Suprapubic skin (tissue), 4 donors: ENCODE data around the gene FHOD3. TPM values are rescaled to one million over a fixed set of nuclear protein-coding genes. Genes with fewer than 3 reads are reported as not detected.

ENCODE experiments used
- DNase-seq, 2 donors: peaks; one replicate each; pipeline ENCODE4 v3.0.0-alpha.2; 2019; ENCODE audit warnings: low spot score in 2 of 2
- H3K27ac ChIP-seq: fragments of 200-600 bp; sonication (generic); one replicate; pipeline ENCODE4 v1.5.1; 2019
- H3K27me3 ChIP-seq: fragments of 200-600 bp; sonication (generic); one replicate; pipeline ENCODE4 v1.5.1; 2019
- H3K36me3 ChIP-seq: fragments of 200-600 bp; sonication (generic); one replicate; pipeline ENCODE4 v1.5.1; 2019
- H3K4me1 ChIP-seq: fragments of 200-600 bp; sonication (generic); one replicate; pipeline ENCODE4 v1.5.1; 2019
- H3K4me3 ChIP-seq: fragments of 200-600 bp; sonication (generic); one replicate; pipeline ENCODE4 v1.5.1; 2019; ENCODE audit warnings: mild to moderate bottlenecking
- H3K9me3 ChIP-seq: fragments of 200-600 bp; sonication (generic); one replicate; pipeline ENCODE4 v1.5.1; 2019
- EP300 ChIP-seq: sonication (generic); formaldehyde crosslinking; IDR thresholded peaks from one replicate; pipeline ENCODE4 v1.6.1; 2017; ENCODE audit warnings: antibody characterized with exemption
- POLR2A ChIP-seq, 2 donors: fragments of 450-650 bp; IDR thresholded peaks; one replicate each; pipeline ENCODE4 v1.6.1; 2017; ENCODE audit warnings: antibody characterized with exemption in 2 of 2, mild to moderate bottlenecking in 2 of 2, moderate library complexity in 2 of 2
- POLR2AphosphoS5 ChIP-seq, 3 donors: sonication (generic); formaldehyde crosslinking; IDR thresholded peaks; one replicate each; pipeline ENCODE4 v1.6.1; 2017; ENCODE audit warnings: antibody characterized with exemption in 3 of 3
- WGBS: methylation state at CpG from one replicate; pipeline ENCODE4 v1.1.5; 2018; 5-methylcytosine and 5-hydroxymethylcytosine counted together
- total RNA-seq, 4 donors: library from RNA; depleted of rRNA; stranded (reverse); fragments of >200 nt; gene quantifications; one replicate each; pipeline ENCODE4 v1.1.0, GENCODE V29; 2016
- TF ChIP-seq, protein P1 (sequence below), 2 donors: fragments of 200-600 bp in 1 of 2; fragments of 450-650 bp in 1 of 2; sonication (generic) in 1 of 2; IDR thresholded peaks; one replicate each; pipeline ENCODE4 v1.5.1; 2016 to 2019; ENCODE audit warnings: antibody characterized with exemption in 2 of 2, mild to moderate bottlenecking in 1 of 2, moderate library complexity in 1 of 2

The FHOD3 gene
- total RNA-seq, 4 donors from 2014 or later, result 5.8 to 18.7 (median 15.5) TPM

DNA sequence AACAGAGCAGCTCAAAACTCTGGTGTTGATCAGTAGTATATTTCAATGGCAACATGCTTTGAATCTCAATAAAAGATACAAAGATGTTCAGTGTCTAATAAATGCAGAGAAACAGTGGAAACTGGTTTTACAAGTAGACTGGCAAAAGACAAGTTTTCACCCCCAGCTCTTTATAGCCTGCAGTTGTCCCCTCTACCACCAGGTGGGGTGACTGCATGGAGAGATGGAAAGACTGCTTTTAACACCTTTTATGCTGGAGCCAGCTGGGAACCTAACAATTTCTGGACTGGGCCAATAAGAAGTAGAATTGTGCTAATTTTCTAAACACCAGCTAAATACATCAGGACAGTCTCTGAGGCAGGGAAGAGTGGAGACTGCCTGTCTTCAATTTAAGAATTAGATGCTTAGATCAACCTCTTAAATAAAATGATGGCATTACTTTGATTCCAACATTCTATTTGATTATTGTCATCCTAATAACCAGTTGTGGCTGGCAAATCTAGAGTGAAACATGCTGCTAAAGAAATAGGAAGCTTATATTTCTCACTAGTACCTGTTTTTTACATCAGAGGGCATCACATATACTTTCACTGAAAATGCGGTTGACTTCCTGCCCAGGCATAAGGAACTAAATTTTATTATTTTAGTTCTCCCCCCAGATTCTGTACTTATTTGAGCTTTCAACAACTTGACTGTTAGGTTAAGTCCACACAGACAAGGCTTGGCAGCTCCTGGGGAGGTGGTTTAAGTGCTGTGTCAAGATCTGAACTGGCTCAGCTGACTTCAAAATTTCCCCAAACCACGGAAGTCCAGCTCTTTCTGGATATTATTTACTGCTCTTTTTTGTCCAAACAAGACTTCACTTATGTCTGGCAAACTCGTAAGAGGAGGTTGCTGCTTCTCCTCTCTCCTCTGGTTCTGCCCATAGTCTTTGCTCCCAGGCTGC, 390.8 kb downstream of the FHOD3 start:
- Histone ChIP-seq H3K9me3 (no peaks in the 10 kb centered on the region), H3K27ac (no peak overlapping the region), H3K36me3 (no peaks in the 10 kb centered on the region), H3K4me1 (peaks cover 14% of the 10 kb centered on the region), H3K4me3 (no peak overlapping the region), H3K27me3 (no peaks in the 10 kb centered on the region)
- 62% methylated on average over 3 of the region's 3 CpGs for WGBS
- TF ChIP-seq POLR2A (IDR thresholded peaks at IDR 0.05), result no peak
- TF ChIP-seq, protein P1, sequence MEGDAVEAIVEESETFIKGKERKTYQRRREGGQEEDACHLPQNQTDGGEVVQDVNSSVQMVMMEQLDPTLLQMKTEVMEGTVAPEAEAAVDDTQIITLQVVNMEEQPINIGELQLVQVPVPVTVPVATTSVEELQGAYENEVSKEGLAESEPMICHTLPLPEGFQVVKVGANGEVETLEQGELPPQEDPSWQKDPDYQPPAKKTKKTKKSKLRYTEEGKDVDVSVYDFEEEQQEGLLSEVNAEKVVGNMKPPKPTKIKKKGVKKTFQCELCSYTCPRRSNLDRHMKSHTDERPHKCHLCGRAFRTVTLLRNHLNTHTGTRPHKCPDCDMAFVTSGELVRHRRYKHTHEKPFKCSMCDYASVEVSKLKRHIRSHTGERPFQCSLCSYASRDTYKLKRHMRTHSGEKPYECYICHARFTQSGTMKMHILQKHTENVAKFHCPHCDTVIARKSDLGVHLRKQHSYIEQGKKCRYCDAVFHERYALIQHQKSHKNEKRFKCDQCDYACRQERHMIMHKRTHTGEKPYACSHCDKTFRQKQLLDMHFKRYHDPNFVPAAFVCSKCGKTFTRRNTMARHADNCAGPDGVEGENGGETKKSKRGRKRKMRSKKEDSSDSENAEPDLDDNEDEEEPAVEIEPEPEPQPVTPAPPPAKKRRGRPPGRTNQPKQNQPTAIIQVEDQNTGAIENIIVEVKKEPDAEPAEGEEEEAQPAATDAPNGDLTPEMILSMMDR (IDR thresholded peaks at IDR 0.05), result peak; percentile 79 to 86
- DNase-seq, result no peak

DNA sequence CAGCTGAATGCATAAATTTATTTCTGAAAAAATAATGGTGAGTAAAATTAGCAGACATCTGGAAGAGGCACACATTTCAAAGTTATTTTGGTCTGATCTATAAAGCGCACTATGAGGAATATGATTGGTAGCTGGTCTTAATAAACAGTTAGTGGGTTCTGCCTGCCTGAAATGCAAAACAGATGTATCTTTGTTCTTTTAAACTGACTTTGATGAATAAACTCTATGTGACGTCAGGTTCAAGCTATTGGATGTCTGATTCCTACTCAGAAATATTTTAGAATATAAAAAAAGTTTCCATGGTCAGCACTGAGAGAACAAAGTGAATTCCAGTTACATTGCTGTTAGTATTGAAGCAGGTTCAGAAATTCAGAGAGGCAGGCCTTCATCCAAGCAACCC, 394.9 kb downstream of the FHOD3 start:
- TF ChIP-seq EP300, result no peak
- no peak for TF ChIP-seq POLR2A (IDR thresholded peaks at IDR 0.05)
- no peak for TF ChIP-seq POLR2AphosphoS5 (IDR thresholded peaks at IDR 0.05)
- TF ChIP-seq, protein P1 (IDR thresholded peaks at IDR 0.05), result no peak
- DNase-seq, result no peak
- Histone ChIP-seq H3K36me3 (no peaks in the 10 kb centered on the region), H3K4me1 (peaks cover 29% of the 10 kb centered on the region), H3K4me3 (peak overlapping the region; percentile 15), H3K9me3 (no peaks in the 10 kb centered on the region), H3K27me3 (no peaks in the 10 kb centered on the region), H3K27ac (peak overlapping the region; percentile 31)
- WGBS, result 51% methylated on average over 2 of the region's 2 CpGs

DNA sequence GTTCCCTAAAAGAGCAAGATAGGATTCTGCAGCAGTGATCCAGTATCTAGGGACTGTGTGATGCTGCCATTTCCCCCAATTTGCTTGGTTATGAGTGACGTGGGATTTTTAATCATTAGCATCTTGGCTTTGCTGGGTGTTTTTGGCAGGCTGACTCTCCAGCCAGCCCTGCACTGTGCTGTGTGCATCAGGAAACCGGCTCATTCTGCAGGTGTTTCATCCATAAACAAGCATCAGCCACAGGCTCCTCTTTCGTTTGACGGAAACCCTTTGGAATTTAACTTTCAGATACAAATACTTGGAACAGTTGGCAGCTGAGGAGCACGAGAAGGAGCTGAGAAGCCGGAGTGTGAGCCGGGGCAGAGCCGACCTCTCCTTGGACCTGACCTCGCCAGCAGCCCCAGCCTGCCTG, 395.4 kb downstream of the FHOD3 start:
- Histone ChIP-seq H3K36me3 (no peaks in the 10 kb centered on the region), H3K9me3 (no peaks in the 10 kb centered on the region), H3K27ac (peak overlapping the region; percentile 31), H3K27me3 (no peaks in the 10 kb centered on the region), H3K4me1 (peaks cover 30% of the 10 kb centered on the region), H3K4me3 (peak overlapping the region; percentile 15)
- DNase-seq, result no peak
- 39% methylated on average over 9 of the region's 9 CpGs for WGBS
- TF ChIP-seq EP300, result no peak
- TF ChIP-seq POLR2A (IDR thresholded peaks at IDR 0.05), result no peak
- no peak for TF ChIP-seq POLR2AphosphoS5 (IDR thresholded peaks at IDR 0.05)
- TF ChIP-seq, protein P1 (IDR thresholded peaks at IDR 0.05), result no peak

DNA sequence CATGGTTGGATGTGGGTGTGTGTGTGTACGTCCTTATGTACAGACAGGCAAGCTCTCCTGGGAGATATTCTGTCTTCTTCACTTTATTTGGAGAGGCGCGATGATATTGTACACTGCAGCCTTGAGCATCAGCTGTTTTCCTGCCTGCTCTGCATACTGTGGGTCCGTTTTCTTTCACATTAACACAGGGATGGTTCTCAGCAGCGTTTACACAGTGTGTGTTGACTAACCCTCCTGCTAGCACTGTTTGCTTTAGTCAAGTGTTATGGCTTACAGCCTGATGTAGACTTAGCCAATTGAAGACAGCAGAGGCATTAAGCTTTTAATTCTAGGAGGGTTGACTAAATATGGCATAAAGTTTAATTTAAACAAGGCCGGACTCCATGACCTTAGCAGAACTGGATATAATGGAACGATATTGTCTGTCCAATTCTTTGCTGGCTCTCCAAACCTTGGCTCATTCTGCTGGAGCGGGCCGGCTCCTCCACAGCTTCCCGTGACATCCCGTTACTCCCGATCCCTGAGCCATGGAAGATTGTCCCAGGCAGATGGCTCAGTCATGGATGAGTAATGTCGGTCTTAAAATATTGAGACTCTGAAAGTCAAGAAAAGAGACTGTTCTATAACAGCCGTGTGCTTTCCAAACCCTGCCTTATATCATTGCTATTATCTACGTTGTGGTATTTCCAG, 396.6 kb downstream of the FHOD3 start:
- Histone ChIP-seq H3K4me1 (peaks cover 30% of the 10 kb centered on the region), H3K36me3 (no peaks in the 10 kb centered on the region), H3K4me3 (peak overlapping the region; percentile 15), H3K9me3 (no peaks in the 10 kb centered on the region), H3K27me3 (no peaks in the 10 kb centered on the region), H3K27ac (peak overlapping the region; percentile 20)
- DNase-seq, result no peak
- TF ChIP-seq, protein P1 (IDR thresholded peaks at IDR 0.05), result no peak
- TF ChIP-seq POLR2A (IDR thresholded peaks at IDR 0.05), result no peak
- 61% methylated on average over 15 of the region's 15 CpGs for whole genome bisulfite sequencing

DNA sequence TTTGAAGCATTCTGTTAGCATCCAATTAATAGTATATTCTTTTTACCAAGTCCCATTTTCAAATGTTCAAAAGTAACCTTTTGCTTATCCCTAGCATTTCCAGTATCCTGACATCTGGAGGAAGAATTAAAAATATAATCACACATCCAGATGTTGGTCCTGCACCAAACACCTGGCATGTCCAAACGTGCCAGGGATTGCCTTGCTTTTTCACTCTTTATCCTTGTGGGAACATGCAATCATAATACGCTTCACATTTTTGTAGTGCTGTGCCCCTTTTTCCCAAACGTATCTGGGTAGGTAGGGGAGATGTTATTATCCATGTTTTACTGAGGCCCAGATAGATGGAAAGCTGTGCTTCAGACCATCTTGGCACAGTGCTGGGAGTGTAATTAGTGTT, 398.3 kb downstream of the FHOD3 start:
- peaks cover 30% of the 10 kb centered on the region for H3K4me1 ChIP-seq
- no peak overlapping the region for H3K27ac ChIP-seq
- WGBS, result 56% methylated on average over 3 of the region's 3 CpGs
- no peak overlapping the region for H3K4me3 ChIP-seq
- TF ChIP-seq EP300 (no peak), POLR2AphosphoS5 (IDR thresholded peaks at IDR 0.05) (no peak), POLR2A (IDR thresholded peaks at IDR 0.05) (no peak)
- TF ChIP-seq, protein P1 (IDR thresholded peaks at IDR 0.05), result no peak
- DNase-seq, result no peak
- H3K27me3 ChIP-seq, result no peaks in the 10 kb centered on the region
- H3K9me3 ChIP-seq, result no peaks in the 10 kb centered on the region
- H3K36me3 ChIP-seq, result no peaks in the 10 kb centered on the region
